HepG2 (cell line): Measurements from ENCODE around the gene ZNF500. TPM values are rescaled to one million over a fixed set of nuclear protein-coding genes. Genes with fewer than 3 reads are reported as not detected.

Source experiments
- ARID4A ChIP-seq: sonication (generic); formaldehyde crosslinking; IDR thresholded peaks from 2 replicates; pipeline ENCODE4 v1.5.0; 2020; ENCODE audit warnings: mild to moderate bottlenecking, missing genetic modification reagents, borderline replicate concordance
- ARNT ChIP-seq: fragments of 450-650 bp; IDR thresholded peaks from 2 replicates; pipeline ENCODE4 v1.6.1; 2017
- CREB1 ChIP-seq, 2 experiments: fragments of 450-650 bp in 1 of 2; IDR thresholded peaks; 2 replicates each; pipeline ENCODE4 v1.6.1; 2016 to 2017; ENCODE audit warnings: control low read depth in 1 of 2, mild to moderate bottlenecking in 1 of 2, missing compliant biosample characterization in 1 of 2, missing genetic modification characterization in 1 of 2
- HMG20A ChIP-seq: IDR thresholded peaks from 2 replicates; pipeline ENCODE4 v1.6.1; 2016; ENCODE audit warnings: borderline replicate concordance
- HOXA3 ChIP-seq: sonication (generic); formaldehyde crosslinking; IDR thresholded peaks from 2 replicates; pipeline ENCODE4 v1.5.0; 2020; ENCODE audit warnings: missing genetic modification reagents
- HOXA7 ChIP-seq: sonication (generic); formaldehyde crosslinking; IDR thresholded peaks from 2 replicates; pipeline ENCODE4 v1.8.1; 2022; ENCODE audit warnings: mild to moderate bottlenecking, missing genetic modification reagents, moderate library complexity
- MYNN ChIP-seq: sonication (generic); formaldehyde crosslinking; IDR thresholded peaks from 2 replicates; pipeline ENCODE4 v1.4.0; 2020; ENCODE audit warnings: mild to moderate bottlenecking, low read depth, missing genetic modification reagents
- NFIC ChIP-seq: IDR thresholded peaks from 2 replicates; pipeline ENCODE4 v1.6.1; 2012; ENCODE audit warnings: mild to moderate bottlenecking, low read length, inconsistent platforms
- PRDM4 ChIP-seq: sonication (generic); formaldehyde crosslinking; IDR thresholded peaks from 2 replicates; pipeline ENCODE4 v1.9.0; 2021; ENCODE audit warnings: missing genetic modification reagents, borderline replicate concordance
- RFXAP ChIP-seq: sonication (generic); formaldehyde crosslinking; IDR thresholded peaks from 2 replicates; pipeline ENCODE4 v1.4.0; 2020; ENCODE audit warnings: missing genetic modification reagents, borderline replicate concordance
- TFAP4 ChIP-seq: sonication (generic); IDR thresholded peaks from 2 replicates; pipeline ENCODE4 v1.6.1; 2016; ENCODE audit warnings: low read depth, borderline replicate concordance
- ZFP36L1 ChIP-seq: sonication (generic); formaldehyde crosslinking; IDR thresholded peaks from 2 replicates; pipeline ENCODE4 v1.8.0; 2022; ENCODE audit warnings: mild to moderate bottlenecking, missing genetic modification reagents, moderate library complexity
- ZFP82 ChIP-seq: sonication (generic); formaldehyde crosslinking; IDR thresholded peaks from 2 replicates; pipeline ENCODE4 v1.5.1; 2020; ENCODE audit warnings: mild to moderate bottlenecking, missing genetic modification reagents, borderline replicate concordance
- ZHX2 ChIP-seq, 2 experiments: sonication (generic) in 1 of 2; formaldehyde crosslinking in 1 of 2; IDR thresholded peaks; 2 replicates each; pipeline versions ENCODE4 v1.6.1 to v1.9.0; 2014 to 2022; ENCODE audit warnings: antibody characterized with exemption in 1 of 2, borderline replicate concordance in 1 of 2, inconsistent platforms in 1 of 2, low read depth in 1 of 2, missing genetic modification reagents in 1 of 2
- ZNF20 ChIP-seq: sonication (generic); formaldehyde crosslinking; IDR thresholded peaks from 2 replicates; pipeline ENCODE4 v1.4.0; 2020; ENCODE audit warnings: mild to moderate bottlenecking, moderate library complexity, missing genetic modification reagents
- ZNF7 ChIP-seq: IDR thresholded peaks from 2 replicates; pipeline ENCODE4 v1.6.1; 2016; ENCODE audit warnings: missing biosample characterization, missing genetic modification reagents
- ZNF768 ChIP-seq: sonication (generic); formaldehyde crosslinking; IDR thresholded peaks from 2 replicates; pipeline ENCODE4 v1.4.0; 2020; ENCODE audit warnings: missing genetic modification reagents
- polyA plus RNA-seq, 8 experiments: library from polyadenylated mRNA; depleted of rRNA in 3 of 8; stranded (reverse) in 7 of 8; unstranded in 1 of 8; fragments of >200 nt; fragmentation: Illumina TruSeq in 4 of 8; extraction: Trizol in 4 of 8; gene quantifications; 2 replicates each; pipeline versions ENCODE4 v1.2.1 to v1.2.3, GENCODE V29; 2011 to 2016; ENCODE audit warnings: low read depth in 4 of 8, missing spikeins in 1 of 8, mixed read lengths in 1 of 8; ENCODE audit not compliant: insufficient read depth in 1 of 8
- total RNA-seq, 5 experiments: library from RNA; depleted of rRNA; stranded (reverse); fragments of >200 nt; fragmentation: Illumina TruSeq; extraction: Trizol; gene quantifications; 2 replicates each; pipeline ENCODE4 v1.2.3, GENCODE V29; 2016; ENCODE audit warnings: low read depth in 1 of 5

The ZNF500 gene
- total and polyA plus RNA-seq, 2 of the 13 experiments (the other 11 are each of a cell fraction or from before 2014, with no cell fraction given), result 6.1 to 12.2 TPM

GRCh38 chr16:4702466-4702808, 64.5 kb downstream of the ZNF500 start (continued):
- TF ChIP-seq ZHX2 (IDR thresholded peaks at IDR 0.05; ENCODE audit: low read depth), result peak; percentile 51; the same call in 1 of the 2 replicates
- TF ChIP-seq ZHX2 (CRISPR knock-in tag; IDR thresholded peaks at IDR 0.05; ENCODE audit: borderline replicate concordance), result no peak
- no peak for TF ChIP-seq ARNT
- TF ChIP-seq MYNN (CRISPR knock-in tag), result no peak
- TF ChIP-seq ZNF20 (CRISPR knock-in tag), result no peak
- TF ChIP-seq HOXA7, result no peak
- TF ChIP-seq HOXA3, result peak; percentile 82
- TF ChIP-seq ZNF7 (CRISPR knock-in tag), result no peak
- 0 out of 2 replicates have a peak, but pooled peaks have one; percentile 64 for TF ChIP-seq ZFP82
- no peak for TF ChIP-seq RFXAP (CRISPR knock-in tag)
- no peak for TF ChIP-seq ZFP36L1 (CRISPR knock-in tag)
- peak; percentile 88; the same call in 1 of the 2 replicates for TF ChIP-seq TFAP4
- TF ChIP-seq NFIC, result no peak
- no peak for TF ChIP-seq PRDM4
- no peak for TF ChIP-seq HMG20A
- no peak for TF ChIP-seq CREB1 (IDR thresholded peaks at IDR 0.05)
- TF ChIP-seq CREB1 (CRISPR knock-in tag; IDR thresholded peaks at IDR 0.05), result peak; percentile 70
- peak; percentile 50; the same call in 1 of the 2 replicates for TF ChIP-seq ARID4A (CRISPR knock-in tag)
- no peak for TF ChIP-seq ZNF768 (CRISPR knock-in tag)
